Raji (cell line): ENCODE measurements around the gene HNRNPK.

Experiments
- POLR2A ChIP-seq: IDR thresholded peaks from 2 replicates; pipeline ENCODE4 v1.6.1; 2011; ENCODE audit warnings: low read depth, low read length, control low read depth; ENCODE audit not compliant: insufficient read depth

HNRNPK gene

DNA sequence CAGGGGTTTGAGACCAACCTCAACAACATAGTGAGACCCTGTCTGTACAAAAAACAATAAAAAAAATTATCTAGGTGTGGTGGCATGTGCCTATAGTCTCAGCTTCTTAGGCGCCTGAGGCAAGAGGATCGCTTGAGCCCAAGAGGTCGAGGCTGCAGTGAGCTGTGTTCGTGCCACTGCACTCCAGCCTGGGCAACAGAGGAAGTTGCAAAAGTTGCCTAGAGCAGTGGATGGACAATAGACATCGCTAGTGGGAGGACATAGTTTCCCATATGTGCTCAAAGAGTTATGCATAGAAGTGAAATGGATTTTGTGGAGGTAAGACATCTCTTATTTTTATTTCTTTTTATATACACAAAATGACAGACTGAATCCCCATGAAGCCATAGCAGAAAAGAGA is 19.0 kb downstream of the HNRNPK start:
- no peak for TF ChIP-seq POLR2A

- no peak for TF ChIP-seq POLR2A
Observed at GRCh38 chr9:83959061-83959460, 21.0 kb downstream of the HNRNPK start.

DNA sequence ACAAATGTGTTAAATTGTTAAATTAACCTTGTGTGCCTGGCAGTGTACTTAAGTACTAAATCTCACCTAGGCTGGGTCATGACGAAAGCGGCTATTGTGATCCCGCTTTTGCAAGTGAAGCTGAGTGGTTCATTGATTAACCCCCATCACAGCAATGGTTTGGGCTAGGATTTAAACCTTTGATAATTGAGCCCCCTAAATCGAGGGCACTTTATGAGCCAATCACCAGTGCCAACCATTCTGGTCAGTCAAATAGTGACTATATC is 22.8 kb downstream of the HNRNPK start:
- TF ChIP-seq POLR2A, result no peak

- no peak for TF ChIP-seq POLR2A
Observed at GRCh38 chr9:83956436-83957247, 23.4 kb downstream of the HNRNPK start.

DNA sequence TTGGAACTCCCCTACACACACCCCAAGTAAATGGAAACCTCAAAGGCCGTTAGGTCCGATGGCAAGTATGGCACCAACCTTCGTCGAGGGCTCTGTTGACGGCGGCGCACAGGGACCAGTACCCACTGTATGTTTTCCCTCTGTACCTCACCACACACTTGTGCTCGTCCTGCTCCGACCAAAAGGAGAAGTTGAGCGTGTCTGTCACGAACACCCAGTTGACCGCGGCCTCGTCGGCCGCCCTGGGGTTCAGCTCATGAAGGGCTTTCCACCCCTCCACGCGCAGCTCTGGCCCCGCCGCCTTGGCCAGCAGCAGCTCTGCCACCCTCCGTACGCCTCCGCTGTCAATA is 24.0 kb downstream of the HNRNPK start:
- no peak for TF ChIP-seq POLR2A

DNA sequence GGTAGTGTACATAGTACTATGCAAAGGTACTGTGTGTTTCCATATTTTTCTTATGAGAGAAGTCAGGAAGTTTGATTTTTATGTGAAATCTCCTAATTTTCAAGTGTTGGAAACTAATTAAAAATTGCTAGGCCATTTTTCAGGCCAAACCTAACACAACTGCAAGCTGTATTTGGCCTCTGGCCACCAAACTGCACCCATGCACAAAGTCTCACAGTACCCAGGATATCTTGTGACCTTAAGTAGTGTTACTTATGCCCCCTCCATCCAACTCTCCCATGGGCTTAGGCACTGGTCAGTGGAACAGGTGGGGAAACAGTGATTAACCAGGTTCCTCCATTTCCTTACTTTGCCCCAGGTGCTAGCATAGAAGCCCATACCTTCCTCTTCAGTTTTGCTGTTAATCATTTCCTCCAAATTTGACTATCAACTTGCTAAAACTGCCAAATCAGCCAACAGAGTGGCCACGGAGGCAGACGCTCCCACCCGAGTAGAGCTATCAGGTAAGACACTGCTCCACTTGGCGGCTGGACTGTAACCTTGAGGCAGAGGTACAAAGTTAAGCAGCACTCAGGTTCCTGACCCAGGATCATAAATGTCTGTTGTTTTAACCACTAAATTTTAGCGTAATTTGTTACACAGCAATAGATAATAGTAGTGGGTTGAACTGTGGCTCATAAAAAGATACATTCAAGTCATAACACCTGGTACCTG is 39.3 kb downstream of the HNRNPK start:
- no peak for TF ChIP-seq POLR2A

DNA sequence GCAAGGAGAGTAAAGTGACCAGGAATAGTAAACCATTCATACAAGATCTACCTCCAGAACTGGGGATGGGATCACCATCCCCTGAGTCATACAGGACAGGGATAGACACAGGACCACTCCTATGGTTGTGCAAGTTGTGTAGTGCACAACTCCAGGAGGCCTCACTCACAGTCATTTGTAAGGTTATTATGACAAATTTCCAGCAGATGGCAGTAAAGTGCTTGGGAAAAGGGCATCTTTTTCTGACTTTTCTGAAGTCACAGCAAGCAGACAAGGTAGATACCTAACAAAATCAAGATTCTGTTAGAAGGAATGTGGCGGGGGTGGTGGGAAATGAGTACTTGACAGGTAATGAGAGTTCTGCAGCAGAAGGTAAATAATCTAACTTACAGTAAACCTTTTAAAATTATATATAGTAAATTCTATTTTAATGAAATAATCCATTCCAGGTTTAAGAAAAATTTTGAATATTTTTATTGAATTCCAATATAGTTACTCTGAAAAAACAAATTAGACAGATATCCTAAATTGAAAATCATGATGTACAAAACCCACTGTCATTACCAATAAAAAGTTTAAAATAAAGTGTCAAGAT is 42.1 kb downstream of the HNRNPK start:
- no peak for TF ChIP-seq POLR2A

- TF ChIP-seq POLR2A, result no peak
Observed at GRCh38 chr9:83936523-83936922, 43.5 kb downstream of the HNRNPK start.

GRCh38 chr9:83935276-83935935 is 44.6 kb downstream of the HNRNPK start:
- TF ChIP-seq POLR2A, result no peak

DNA sequence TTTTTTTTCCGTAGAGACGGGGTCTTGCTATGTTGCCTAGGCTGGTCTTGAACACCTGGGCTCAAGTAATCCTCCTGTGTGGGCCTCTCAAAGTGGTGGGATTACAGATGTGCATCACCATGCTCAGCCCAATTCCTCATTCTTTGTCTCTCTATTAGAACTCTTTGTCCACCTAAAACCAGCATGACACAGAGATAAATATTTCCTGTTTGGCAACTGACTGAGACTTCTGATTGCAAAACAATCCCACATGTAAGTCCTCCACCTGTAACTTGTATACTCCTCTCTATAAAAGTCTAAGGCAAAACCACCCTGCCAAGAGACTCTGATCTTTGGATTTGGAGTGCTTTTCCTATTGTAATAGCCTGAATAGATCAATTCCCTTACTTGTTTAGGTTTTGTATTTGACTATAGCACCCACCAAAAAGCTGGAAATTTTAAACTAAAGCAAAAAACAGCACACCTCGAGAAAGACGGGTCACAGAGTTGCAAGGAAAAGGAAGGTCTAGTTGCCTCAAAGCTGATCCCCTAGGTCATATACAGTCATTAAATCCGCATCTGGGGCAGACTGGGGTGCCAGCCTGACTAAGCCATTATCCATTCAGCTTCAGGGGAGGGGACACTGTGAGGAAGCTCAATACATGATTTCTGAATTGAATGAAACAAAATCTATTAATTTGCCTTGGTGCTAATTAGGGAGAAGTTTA is 45.3 kb downstream of the HNRNPK start:
- TF ChIP-seq POLR2A, result no peak

- no peak for TF ChIP-seq POLR2A
Observed at GRCh38 chr9:83933790-83934189, 46.2 kb downstream of the HNRNPK start.

DNA sequence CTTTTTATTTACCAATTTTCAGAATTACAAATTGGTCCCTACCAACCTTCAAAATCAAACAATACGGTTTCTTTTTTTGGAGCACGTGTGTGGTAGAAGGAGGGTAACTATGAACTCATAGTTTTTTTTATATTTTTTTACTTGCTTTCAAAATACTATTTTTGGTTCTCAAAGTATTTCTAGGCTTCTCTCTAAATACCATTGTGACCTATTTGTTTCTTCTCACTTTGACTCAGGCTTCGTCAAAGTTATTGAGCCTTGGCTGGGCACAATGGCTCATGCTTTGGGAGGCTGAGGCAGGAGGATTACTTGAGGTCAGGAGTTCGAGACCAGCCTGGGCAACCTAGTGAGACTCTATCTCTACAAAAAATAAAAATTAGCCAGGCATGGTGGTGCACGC is 47.2 kb downstream of the HNRNPK start:
- TF ChIP-seq POLR2A, result no peak

DNA sequence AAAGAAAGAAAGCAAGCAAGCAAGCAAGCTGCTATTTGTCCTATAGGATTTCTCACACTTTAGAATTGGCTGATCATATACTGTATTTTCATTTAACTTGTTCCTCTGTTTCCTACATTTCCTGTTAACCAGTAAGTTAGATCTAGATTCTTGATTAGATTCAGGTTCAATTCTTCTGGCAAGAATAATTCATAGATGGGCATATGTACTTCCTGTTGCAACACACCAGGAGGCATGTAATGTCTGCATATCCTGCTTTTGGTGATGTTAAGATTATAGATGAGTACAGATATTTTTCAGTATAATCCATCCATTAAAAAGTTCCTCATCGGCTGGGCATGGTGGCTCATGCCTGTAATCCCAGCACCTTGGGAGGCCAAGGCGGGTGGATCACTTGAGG is 48.0 kb downstream of the HNRNPK start:
- no peak for TF ChIP-seq POLR2A

DNA sequence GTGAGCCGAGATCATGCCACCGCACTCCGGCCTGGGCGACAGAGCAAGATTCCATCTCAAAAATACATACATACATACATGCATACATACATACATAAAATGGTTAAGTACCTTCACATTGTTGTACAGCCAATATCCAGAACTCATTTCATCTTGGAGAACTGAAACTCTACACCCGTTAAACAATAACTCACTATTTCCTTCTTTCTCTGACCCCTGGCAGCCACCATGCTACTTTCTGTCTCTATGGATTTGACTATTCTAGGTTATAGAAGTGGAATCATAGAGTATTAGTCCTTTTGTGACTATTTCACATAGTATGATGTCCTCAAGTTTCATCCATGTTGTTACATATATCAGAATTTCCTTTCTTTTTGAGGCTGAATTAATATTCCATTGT is 49.1 kb downstream of the HNRNPK start:
- TF ChIP-seq POLR2A, result no peak

- TF ChIP-seq POLR2A, result no peak
Observed at GRCh38 chr9:83927591-83927990, 52.4 kb downstream of the HNRNPK start.
